Smooth muscle cell (in vitro differentiated cells): ENCODE data around the gene NADSYN1. TPM values are rescaled to one million over a fixed set of nuclear protein-coding genes. Genes with fewer than 3 reads are reported as not detected.

Experiments
- DNase-seq: peaks from one replicate; lab custom pipeline; 2025; ENCODE audit not compliant: unreplicated experiment; lab: John Stamatoyannopoulos, UW
- H2AFZ ChIP-seq: fragments of 200-600 bp; sonication (generic); 2 replicates; pipeline ENCODE4 v1.6.0; 2016; ENCODE audit warnings: antibody characterized with exemption, low read depth, mild to moderate bottlenecking
- H3F3A ChIP-seq: fragments of 200-600 bp; sonication (generic); 2 replicates; pipeline ENCODE4 v1.6.0; 2017; ENCODE audit warnings: antibody characterized with exemption, low read depth
- H3K27ac ChIP-seq: fragments of 200-600 bp; sonication (generic); 2 replicates; pipeline ENCODE4 v1.5.1; 2016; ENCODE audit warnings: low read depth, mild to moderate bottlenecking
- H3K27me3 ChIP-seq: fragments of 200-600 bp; sonication (generic); 2 replicates; pipeline ENCODE4 v1.6.1; 2016; ENCODE audit warnings: low read depth, mild to moderate bottlenecking
- H3K36me3 ChIP-seq: fragments of 200-600 bp; sonication (generic); 2 replicates; pipeline ENCODE4 v1.5.1; 2016; ENCODE audit warnings: low read depth
- H3K4me1 ChIP-seq: fragments of 200-600 bp; sonication (generic); 2 replicates; pipeline ENCODE4 v1.5.1; 2016; ENCODE audit warnings: low read depth
- H3K4me2 ChIP-seq: fragments of 200-600 bp; sonication (generic); 2 replicates; pipeline ENCODE4 v1.6.0; 2016; ENCODE audit warnings: mild to moderate bottlenecking
- H3K4me3 ChIP-seq: fragments of 200-600 bp; sonication (generic); 2 replicates; pipeline ENCODE4 v1.5.1; 2016; ENCODE audit warnings: mild to moderate bottlenecking
- H3K79me2 ChIP-seq: fragments of 200-600 bp; sonication (generic); 2 replicates; pipeline ENCODE4 v1.6.0; 2016; ENCODE audit warnings: low read depth, mild to moderate bottlenecking
- H3K9ac ChIP-seq: fragments of 200-600 bp; sonication (generic); 2 replicates; pipeline ENCODE4 v1.6.0; 2016; ENCODE audit warnings: low read depth
- H3K9me3 ChIP-seq: fragments of 200-600 bp; sonication (generic); replicated peaks from 2 replicates; pipeline ENCODE4 v1.5.1; 2016; ENCODE audit warnings: low read depth
- H4K20me1 ChIP-seq: fragments of 200-600 bp; sonication (generic); 2 replicates; pipeline ENCODE4 v1.6.0; 2016; ENCODE audit warnings: low read depth
- WGBS: methylation state at CpG from one replicate; pipeline ENCODE4 v1.1.7; 2016; ENCODE audit warnings: low lambda C conversion rate; 5-methylcytosine and 5-hydroxymethylcytosine counted together
- polyA plus RNA-seq: library from polyadenylated mRNA; unstranded; fragments of >200 nt; fragmentation: Nextera tagmentation; extraction: Ambion mirVana; gene quantifications from 2 replicates; pipeline ENCODE4 v1.2.1, GENCODE V29; 2016
- total RNA-seq: library from RNA; depleted of rRNA; stranded (reverse); fragments of >200 nt; gene quantifications from 2 replicates; pipeline ENCODE4 v1.2.3, GENCODE V29; 2014
- TF ChIP-seq, protein P1 (sequence below): fragments of 200-600 bp; sonication (generic); IDR thresholded peaks from 2 replicates; pipeline ENCODE4 v1.5.1; 2017; ENCODE audit warnings: borderline replicate concordance, mild to moderate bottlenecking, antibody characterized with exemption; ENCODE audit not compliant: insufficient read depth, poor library complexity, severe bottlenecking

The NADSYN1 gene
- total and polyA plus RNA-seq, 2 experiments from 2014 or later: 30.2 to 33.8 TPM

DNA sequence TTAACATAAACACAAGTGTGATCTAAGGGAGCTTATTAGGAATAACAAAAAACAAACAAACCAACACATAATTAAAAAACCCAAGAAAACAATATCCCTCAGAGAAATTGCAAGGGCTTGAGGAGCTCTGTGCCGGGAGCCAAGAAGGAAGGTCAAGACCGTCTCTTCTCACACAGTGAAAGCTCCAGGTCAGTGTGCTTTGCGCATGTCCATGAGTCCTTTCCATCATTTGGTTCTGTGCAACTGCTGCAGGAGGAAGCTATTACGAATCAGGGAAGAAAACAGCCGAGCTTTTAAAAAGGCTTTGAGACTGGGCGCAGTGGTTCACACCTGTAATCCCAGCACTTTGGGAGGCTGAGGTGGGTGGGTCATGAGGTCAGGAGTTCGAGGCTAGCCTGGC lies 89.4 kb downstream of the NADSYN1 start:
- H3K27me3 ChIP-seq: no peaks in the 10 kb centered on the region
- no peak overlapping the region for H3K4me2 ChIP-seq
- no peaks in the 10 kb centered on the region for H4K20me1 ChIP-seq
- H3K9ac ChIP-seq: no peak overlapping the region
- no peaks in the 10 kb centered on the region for H3K9me3 ChIP-seq
- H3K36me3 ChIP-seq: no peaks in the 10 kb centered on the region
- TF ChIP-seq, protein P1, sequence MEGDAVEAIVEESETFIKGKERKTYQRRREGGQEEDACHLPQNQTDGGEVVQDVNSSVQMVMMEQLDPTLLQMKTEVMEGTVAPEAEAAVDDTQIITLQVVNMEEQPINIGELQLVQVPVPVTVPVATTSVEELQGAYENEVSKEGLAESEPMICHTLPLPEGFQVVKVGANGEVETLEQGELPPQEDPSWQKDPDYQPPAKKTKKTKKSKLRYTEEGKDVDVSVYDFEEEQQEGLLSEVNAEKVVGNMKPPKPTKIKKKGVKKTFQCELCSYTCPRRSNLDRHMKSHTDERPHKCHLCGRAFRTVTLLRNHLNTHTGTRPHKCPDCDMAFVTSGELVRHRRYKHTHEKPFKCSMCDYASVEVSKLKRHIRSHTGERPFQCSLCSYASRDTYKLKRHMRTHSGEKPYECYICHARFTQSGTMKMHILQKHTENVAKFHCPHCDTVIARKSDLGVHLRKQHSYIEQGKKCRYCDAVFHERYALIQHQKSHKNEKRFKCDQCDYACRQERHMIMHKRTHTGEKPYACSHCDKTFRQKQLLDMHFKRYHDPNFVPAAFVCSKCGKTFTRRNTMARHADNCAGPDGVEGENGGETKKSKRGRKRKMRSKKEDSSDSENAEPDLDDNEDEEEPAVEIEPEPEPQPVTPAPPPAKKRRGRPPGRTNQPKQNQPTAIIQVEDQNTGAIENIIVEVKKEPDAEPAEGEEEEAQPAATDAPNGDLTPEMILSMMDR: no peak
- WGBS: 90% methylated on average over 7 of the region's 7 CpGs
- H3K79me2 ChIP-seq: no peaks in the 10 kb centered on the region
- no peak for DNase-seq
- H3K27ac ChIP-seq: no peak overlapping the region
- no peaks in the 10 kb centered on the region for H3K4me1 ChIP-seq
- no peaks in the 10 kb centered on the region for H3F3A ChIP-seq
- no peak overlapping the region for H2AFZ ChIP-seq
- no peak overlapping the region for H3K4me3 ChIP-seq

DNA sequence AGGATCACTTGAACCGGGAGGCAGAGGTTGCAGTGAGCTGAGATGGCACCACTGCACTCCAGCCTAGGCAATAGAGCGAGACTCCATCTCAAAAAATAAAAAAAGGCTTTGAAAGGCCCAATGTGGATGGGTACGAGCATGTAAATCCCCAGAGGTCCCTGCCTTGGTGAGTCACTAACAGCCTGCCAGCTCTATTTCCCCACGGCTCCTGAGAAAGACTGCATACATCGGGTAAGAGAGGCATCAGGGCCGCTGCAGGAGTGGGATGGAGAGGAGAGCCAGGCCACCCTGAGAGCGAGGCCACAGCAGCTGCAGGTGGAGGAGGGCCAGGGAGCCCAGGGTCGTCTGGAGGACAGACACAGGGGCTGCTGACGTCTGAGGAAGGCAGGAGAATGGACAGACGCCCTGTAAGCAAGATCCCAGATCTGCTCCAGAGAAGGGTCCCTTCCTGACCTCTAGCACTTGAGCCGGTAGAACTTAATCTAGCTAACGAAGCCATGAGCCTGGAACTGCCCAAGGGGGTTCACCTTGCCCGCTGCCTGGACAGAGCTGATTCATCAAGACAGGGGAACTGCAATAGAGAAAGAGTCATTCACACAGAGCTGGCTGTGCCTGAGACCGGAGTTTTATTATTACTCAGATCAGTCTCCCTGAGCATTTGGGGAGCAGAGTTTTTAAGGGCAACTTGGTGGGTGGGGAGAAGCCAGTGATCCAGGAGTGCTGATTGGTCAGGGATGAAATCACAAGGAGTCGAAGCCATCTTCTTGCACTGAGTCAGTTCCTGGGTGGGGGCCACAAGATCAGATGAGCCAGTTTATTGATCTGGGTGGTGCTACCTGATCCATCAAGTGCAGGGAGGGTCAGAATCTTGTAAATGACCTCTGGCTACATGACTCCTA lies 90.1 kb downstream of the NADSYN1 start:
- Histone ChIP-seq H3K4me2 (no peak overlapping the region), H4K20me1 (no peaks in the 10 kb centered on the region), H3K9me3 (no peaks in the 10 kb centered on the region), H3K9ac (no peak overlapping the region), H2AFZ (no peak overlapping the region), H3K27ac (no peak overlapping the region), H3K36me3 (no peaks in the 10 kb centered on the region), H3F3A (no peaks in the 10 kb centered on the region), H3K4me1 (no peaks in the 10 kb centered on the region), H3K27me3 (no peaks in the 10 kb centered on the region), H3K79me2 (no peaks in the 10 kb centered on the region), H3K4me3 (no peak overlapping the region)
- 82% methylated on average over 15 of the region's 15 CpGs for WGBS
- no peak for DNase-seq
- TF ChIP-seq, protein P1: no peak

DNA sequence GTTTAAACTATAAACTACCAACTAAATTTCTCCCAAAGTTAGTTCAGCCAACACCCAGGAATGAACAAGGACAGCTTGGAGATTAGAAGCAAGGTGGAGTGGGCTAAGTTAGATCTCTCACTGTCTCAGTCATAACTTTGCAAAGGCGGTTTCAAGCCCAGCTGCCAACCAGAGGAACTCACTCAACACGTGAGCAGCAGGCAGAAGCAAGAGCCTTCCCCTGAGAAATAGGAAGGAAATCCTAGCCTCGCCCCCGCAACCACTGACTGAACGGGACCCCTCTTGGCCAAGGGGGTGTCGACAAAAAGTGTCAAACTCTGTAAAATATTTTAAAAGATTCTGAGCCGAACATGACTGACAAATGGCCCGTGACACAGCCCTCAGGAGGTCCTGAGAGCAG lies 90.9 kb downstream of the NADSYN1 start:
- Histone ChIP-seq H3F3A (no peaks in the 10 kb centered on the region), H3K79me2 (no peaks in the 10 kb centered on the region), H3K27me3 (no peaks in the 10 kb centered on the region), H2AFZ (no peak overlapping the region), H4K20me1 (no peaks in the 10 kb centered on the region), H3K9me3 (no peaks in the 10 kb centered on the region), H3K27ac (no peak overlapping the region), H3K9ac (no peak overlapping the region), H3K36me3 (no peaks in the 10 kb centered on the region), H3K4me2 (no peak overlapping the region), H3K4me3 (no peak overlapping the region), H3K4me1 (no peaks in the 10 kb centered on the region)
- TF ChIP-seq, protein P1: no peak
- WGBS: 88% methylated on average over 8 of the region's 8 CpGs
- DNase-seq: no peak
